PC-3 (cell line): ENCODE results near the gene RBP4.

ENCODE experiments used
- CTCF ChIP-seq: fragments of 300-600 bp; sonication (generic); conservative IDR thresholded peaks from 2 replicates; pipeline ENCODE4 v1.5.1; 2017; ENCODE audit warnings: antibody characterized with exemption, low read depth, mild to moderate bottlenecking, low read length
- EZH2 ChIP-seq: fragments of 300-600 bp; sonication (generic); IDR thresholded peaks from one replicate; pipeline ENCODE4 v1.6.1; 2017; ENCODE audit warnings: antibody characterized with exemption, mild to moderate bottlenecking, low read length; ENCODE audit not compliant: unreplicated experiment
- EZH2phosphoT487 ChIP-seq: fragments of 300-600 bp; sonication (generic); IDR thresholded peaks from 2 replicates; pipeline ENCODE4 v1.6.1; 2018; ENCODE audit warnings: mild to moderate bottlenecking, antibody characterized with exemption, low read length, borderline replicate concordance

GRCh38 chr10:93601774-93602162 is 733 bp upstream of the RBP4 start:
- no peak for TF ChIP-seq CTCF
- TF ChIP-seq EZH2, result no peak
- no peak for TF ChIP-seq EZH2phosphoT487
